22Rv1 (cell line): ENCODE measurements around the gene NFIA.

Experiments used
- CTCF ChIP-seq: fragments of 450-650 bp; IDR thresholded peaks from 2 replicates; pipeline ENCODE4 v1.5.1; 2017; ENCODE audit warnings: mild to moderate bottlenecking
- ZFX ChIP-seq: fragments of 450-650 bp; IDR thresholded peaks from 2 replicates; pipeline ENCODE4 v1.6.1; 2017; ENCODE audit warnings: antibody characterized with exemption, borderline replicate concordance

DNA sequence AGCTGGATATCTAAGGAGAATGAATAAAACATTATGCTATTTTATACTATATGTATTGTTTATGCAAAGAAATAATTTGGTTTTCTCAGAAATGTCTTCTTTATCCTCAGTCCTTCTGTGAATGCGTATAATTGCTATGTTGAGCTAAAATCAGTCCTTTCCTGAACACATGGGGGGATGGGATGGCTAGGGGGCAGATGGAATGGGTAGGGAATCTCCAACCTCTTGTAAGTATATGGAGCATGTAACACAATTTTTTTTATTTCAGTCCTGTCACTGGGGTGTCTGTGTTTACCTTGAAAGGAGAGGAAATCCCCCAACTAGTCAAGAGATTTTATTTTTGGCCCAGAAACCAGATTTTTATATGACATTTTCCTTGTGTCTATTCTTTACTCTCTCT, 291.8 kb downstream of the NFIA start:
- TF ChIP-seq CTCF (no peak), ZFX (no peak)
